ENCODE measurements around the gene VPS72. TPM values are rescaled to one million over a fixed set of nuclear protein-coding genes. Genes with fewer than 3 reads are reported as not detected.

VPS72 gene
- total and polyA plus RNA-seq, 9 of the 15 experiments (the other 6 are each of a cell fraction or from before 2014, with no cell fraction given) = 7.2 to 131 (median 75.7) TPM

- no peak for TF ChIP-seq AFF1 (IDR thresholded peaks at IDR 0.05; ENCODE audit: low read depth in 1 of 2, partially characterized antibody in 2 of 2)
- TF ChIP-seq KHSRP (IDR thresholded peaks at IDR 0.05) = no peak
- TF ChIP-seq CHCHD3 (CRISPR knock-in tag; IDR thresholded peaks at IDR 0.05) = 0 out of 2 replicates have a peak, but pooled peaks have one; percentile 20
- TF ChIP-seq NR4A1 (CRISPR knock-in tag; IDR thresholded peaks at IDR 0.05) = no peak
- TF ChIP-seq NR4A1 (tag; IDR thresholded peaks at IDR 0.05) = no peak
- no peak for TF ChIP-seq CBX8 (IDR thresholded peaks at IDR 0.05; ENCODE audit: borderline replicate concordance, extremely low read depth, low read depth, low read length, poor library complexity, severe bottlenecking)
- no peak for TF ChIP-seq POLR2AphosphoS2 (IDR thresholded peaks at IDR 0.05; ENCODE audit: low read length)
- no peak for TF ChIP-seq ZNF239 (CRISPR knock-in tag; IDR thresholded peaks at IDR 0.05)
- TF ChIP-seq TARDBP (IDR thresholded peaks at IDR 0.05) = peak; percentile 80; the same call in 1 of the 2 replicates
- TF ChIP-seq CCNT2 (IDR thresholded peaks at IDR 0.05; ENCODE audit: borderline replicate concordance, extremely low read depth, insufficient read length, low read depth, low read length) = no peak
- no peak for TF ChIP-seq SMC3 (conservative IDR thresholded peaks at IDR 0.05; ENCODE audit: insufficient read depth, low read depth, low read length)
- TF ChIP-seq ZNF444 (CRISPR knock-in tag; IDR thresholded peaks at IDR 0.05) = no peak
- peak; percentile 99 for TF ChIP-seq NRF1 (conservative IDR thresholded peaks at IDR 0.05 in 1 of 2, IDR thresholded peaks at IDR 0.05 in 1 of 2)
- TF ChIP-seq MYNN (IDR thresholded peaks at IDR 0.05) = no peak
- no peak for TF ChIP-seq MYNN (CRISPR knock-in tag; IDR thresholded peaks at IDR 0.05)
- TF ChIP-seq ZEB2 (IDR thresholded peaks at IDR 0.05) = no peak
- no peak for TF ChIP-seq ZNF253 (CRISPR knock-in tag; conservative IDR thresholded peaks at IDR 0.05)
- peak; percentile 76 for TF ChIP-seq MAX (CRISPR knock-in tag; IDR thresholded peaks at IDR 0.05)
- no peak for TF ChIP-seq TBP (optimal IDR thresholded peaks at IDR 0.05; ENCODE audit: low read depth, low read length)
- TF ChIP-seq ZHX1 (conservative IDR thresholded peaks at IDR 0.05; ENCODE audit: low read length) = no peak
- peak; percentile 99 for TF ChIP-seq USF2 (CRISPR knock-in tag; IDR thresholded peaks at IDR 0.05)
Observed at GRCh38 chr1:151198254-151199127, 8.5 kb upstream of the VPS72 start, which contains the start of gene PIP5K1A (continued).

Data from K562 (cell line).